Thymus (tissue), 14 donors: Measurements from ENCODE around the gene OR2Z1. TPM values are rescaled to one million over a fixed set of nuclear protein-coding genes. Genes with fewer than 3 reads are reported as not detected.

Source experiments
- DNase-seq, 9 donors: peaks; one replicate each; pipeline ENCODE4 v3.0.0-alpha.2; 2013; ENCODE audit warnings: low spot score in 9 of 9, low read depth in 6 of 9, missing footprints in 1 of 9
- H3K27ac ChIP-seq, 2 donors: one replicate each; pipeline ENCODE4 v1.5.1; 2013; ENCODE audit warnings: control low read depth in 1 of 2, low read depth in 1 of 2, low read length in 1 of 2, mild to moderate bottlenecking in 1 of 2, moderate library complexity in 1 of 2
- H3K27me3 ChIP-seq, 2 donors: one replicate each; pipeline ENCODE4 v1.5.1; 2013; ENCODE audit warnings: low read length in 1 of 2; ENCODE audit not compliant: control insufficient read depth in 2 of 2, insufficient read depth in 1 of 2
- H3K36me3 ChIP-seq, 2 donors: one replicate each; pipeline ENCODE4 v1.5.1; 2013; ENCODE audit warnings: low read length in 1 of 2, mild to moderate bottlenecking in 1 of 2, moderate library complexity in 1 of 2; ENCODE audit not compliant: control insufficient read depth in 2 of 2, insufficient read depth in 2 of 2
- H3K4me1 ChIP-seq, 2 donors: one replicate each; pipeline ENCODE4 v1.5.1; 2013; ENCODE audit warnings: low read length in 2 of 2; ENCODE audit not compliant: control insufficient read depth in 2 of 2, insufficient read depth in 2 of 2
- H3K4me3 ChIP-seq, 2 donors: one replicate each; pipeline ENCODE4 v1.5.1; 2013; ENCODE audit warnings: low read length in 2 of 2, control low read depth in 1 of 2, mild to moderate bottlenecking in 1 of 2
- H3K9me3 ChIP-seq, 2 donors: one replicate each; pipeline ENCODE4 v1.5.1; 2013; ENCODE audit warnings: low read length in 1 of 2, mild to moderate bottlenecking in 1 of 2; ENCODE audit not compliant: control insufficient read depth in 2 of 2, insufficient read depth in 1 of 2
- WGBS: extraction: QIAGEN DNeasy Blood & Tissue Kit; methylation state at CpG from one replicate; pipeline ENCODE4 v1.1.7; 2013; 5-methylcytosine and 5-hydroxymethylcytosine counted together
- long read RNA-seq, 10 donors: transcript quantifications; one replicate each; lab custom pipeline, GENCODE V29; 2026
- polyA plus RNA-seq: library from polyadenylated mRNA; stranded (reverse); fragments of 200-250 nt; gene quantifications from one replicate; pipeline ENCODE4 v1.2.3, GENCODE V29; 2013
- total RNA-seq: library from RNA; stranded (reverse); fragments of 120-200 nt; gene quantifications from one replicate; pipeline ENCODE4 v1.2.4, GENCODE V29; 2013
- donor health status: healthy.

The OR2Z1 gene
- not detected for total RNA-seq
- polyA plus RNA-seq: not detected
- long read RNA-seq, donor 1: 0 reads
- long read RNA-seq, donor 2: 0 reads
- long read RNA-seq, donor 3: 0 reads
- long read RNA-seq, donor 4: 0 reads
- long read RNA-seq, donor 5: 0 reads
- long read RNA-seq, donor 6: 0 reads
- long read RNA-seq, donor 7: 0 reads
- long read RNA-seq, donor 8: 0 reads
- long read RNA-seq, donor 9: 0 reads
- long read RNA-seq, donor 10: 0 reads

GRCh38 chr19:8721334-8721733, at the start of gene OR2Z1:
Gene OR2Z1 (plus strand): TSS chr19:8721634. CDS start chr19:8731029, 9,395 bp downstream.
- H3K9me3 ChIP-seq: no peaks in the 10 kb centered on the region
- 81% methylated on average over 1 of the region's 1 CpG for WGBS
- H3K4me1 ChIP-seq: no peaks in the 10 kb centered on the region
- H3K27ac ChIP-seq: no peak within 1 kb of the TSS
- H3K4me3 ChIP-seq: no peak within 1 kb of the TSS
- no peak for DNase-seq
- no peaks in the 10 kb centered on the region for H3K36me3 ChIP-seq
- H3K27me3 ChIP-seq: no peaks in the 10 kb centered on the region

GRCh38 chr19:8673276-8673891, 48.0 kb upstream of the OR2Z1 start:
- DNase-seq: peak in 3 of 9 donors; percentile 48 to 72 (median 55)
- Histone ChIP-seq H3K4me1 (peaks cover 16 to 37% of the 10 kb centered on the region in 2 donors), H3K9me3 (peaks cover 0 to 15% of the 10 kb centered on the region in 2 donors), H3K36me3 (no peaks in the 10 kb centered on the region), H3K27ac (no peak overlapping the region), H3K27me3 (peaks cover 0 to 10% of the 10 kb centered on the region in 2 donors), H3K4me3 (no peak overlapping the region)
- 39% methylated on average over 6 of the region's 6 CpGs for WGBS

GRCh38 chr19:8675066-8675465, 46.4 kb upstream of the OR2Z1 start:
- DNase-seq: peak in 6 of 9 donors; percentile 44 to 86 (median 65)
- Histone ChIP-seq H3K36me3 (no peaks in the 10 kb centered on the region), H3K4me3 (no peak overlapping the region), H3K27me3 (peaks cover 0 to 10% of the 10 kb centered on the region in 2 donors), H3K9me3 (peaks cover 0 to 15% of the 10 kb centered on the region in 2 donors), H3K27ac (peak overlapping the region in 1 of 2 donors; percentile 65), H3K4me1 (peaks cover 16 to 37% of the 10 kb centered on the region in 2 donors)
- WGBS: 7% methylated on average over 3 of the region's 3 CpGs

- Histone ChIP-seq H3K4me1 (peaks cover 16 to 27% of the 10 kb centered on the region in 2 donors), H3K9me3 (peaks cover 0 to 8% of the 10 kb centered on the region in 2 donors), H3K27me3 (peaks cover 0 to 2% of the 10 kb centered on the region in 2 donors), H3K36me3 (no peaks in the 10 kb centered on the region), H3K27ac (no peak overlapping the region), H3K4me3 (no peak overlapping the region)
- no peak for DNase-seq
Observed at GRCh38 chr19:8678244-8678807, 43.1 kb upstream of the OR2Z1 start.

GRCh38 chr19:8680676-8681344, 40.6 kb upstream of the OR2Z1 start:
- 87% methylated on average over 5 of the region's 5 CpGs for WGBS
- H3K27me3 ChIP-seq: peaks cover 0 to 2% of the 10 kb centered on the region in 2 donors
- peaks cover 0 to 5% of the 10 kb centered on the region in 2 donors for H3K9me3 ChIP-seq
- H3K4me3 ChIP-seq: no peak overlapping the region
- H3K4me1 ChIP-seq: peaks cover under 1 to 11% of the 10 kb centered on the region in 2 donors
- no peak overlapping the region for H3K27ac ChIP-seq
- no peaks in the 10 kb centered on the region for H3K36me3 ChIP-seq
- DNase-seq: no peak

- Histone ChIP-seq H3K4me1 (peaks cover 0 to 6% of the 10 kb centered on the region in 2 donors), H3K27ac (no peak overlapping the region), H3K27me3 (peaks cover 0 to 2% of the 10 kb centered on the region in 2 donors), H3K9me3 (peaks cover 0 to 5% of the 10 kb centered on the region in 2 donors), H3K36me3 (no peaks in the 10 kb centered on the region), H3K4me3 (no peak overlapping the region)
- DNase-seq: no peak
- WGBS: 93% methylated on average over 2 of the region's 2 CpGs
Observed at GRCh38 chr19:8681345-8682029, 39.9 kb upstream of the OR2Z1 start.

GRCh38 chr19:8682472-8682871, 39.0 kb upstream of the OR2Z1 start:
- H3K27ac ChIP-seq: no peak overlapping the region
- no peak for DNase-seq
- H3K4me3 ChIP-seq: no peak overlapping the region
- H3K9me3 ChIP-seq: no peaks in the 10 kb centered on the region
- H3K27me3 ChIP-seq: no peaks in the 10 kb centered on the region
- no peaks in the 10 kb centered on the region for H3K36me3 ChIP-seq
- WGBS: 86% methylated on average over 2 of the region's 2 CpGs
- H3K4me1 ChIP-seq: peaks cover 0 to 6% of the 10 kb centered on the region in 2 donors

GRCh38 chr19:8682931-8683330, 38.5 kb upstream of the OR2Z1 start:
- Histone ChIP-seq H3K4me1 (peaks cover 0 to 6% of the 10 kb centered on the region in 2 donors), H3K4me3 (no peak overlapping the region), H3K27me3 (no peaks in the 10 kb centered on the region), H3K27ac (no peak overlapping the region), H3K9me3 (no peaks in the 10 kb centered on the region), H3K36me3 (no peaks in the 10 kb centered on the region)
- no peak for DNase-seq
- 90% methylated on average over 1 of the region's 1 CpG for WGBS
